Cardiac muscle cell (in vitro differentiated cells and primary cell): ENCODE data around the gene RFPL1. TPM values are rescaled to one million over a fixed set of nuclear protein-coding genes. Genes with fewer than 3 reads are reported as not detected.

ENCODE experiments used
- DNase-seq, 2 donors: peaks; one replicate each; pipeline versions ENCODE4 v3.0.0 to v3.0.0-alpha.2; 2010 to 2017; ENCODE audit warnings: low read depth in 1 of 2, low spot score in 1 of 2
- H3K27ac ChIP-seq: fragments of 200-600 bp; sonication (generic); 2 replicates; pipeline ENCODE4 v1.5.1; 2016
- H3K27me3 ChIP-seq: fragments of 200-600 bp; sonication (generic); 2 replicates; pipeline ENCODE4 v1.6.0; 2016; ENCODE audit warnings: control low read depth
- H3K36me3 ChIP-seq: fragments of 200-600 bp; sonication (generic); 2 replicates; pipeline ENCODE4 v1.5.1; 2016; ENCODE audit warnings: control low read depth
- H3K4me1 ChIP-seq: fragments of 200-600 bp; sonication (generic); 2 replicates; pipeline ENCODE4 v1.8.1; 2017; ENCODE audit warnings: low read depth, mild to moderate bottlenecking, mixed run types
- H3K4me3 ChIP-seq: fragments of 200-600 bp; sonication (generic); 2 replicates; pipeline ENCODE4 v1.5.1; 2016; ENCODE audit warnings: mild to moderate bottlenecking
- H3K9me3 ChIP-seq: fragments of 200-600 bp; sonication (generic); 2 replicates; pipeline ENCODE4 v1.5.1; 2017; ENCODE audit warnings: low read depth, mild to moderate bottlenecking, control low read depth
- polyA plus RNA-seq: library from polyadenylated mRNA; unstranded; fragments of >200 nt; fragmentation: Nextera tagmentation; extraction: Ambion mirVana; gene quantifications from 2 replicates; pipeline ENCODE4 v1.2.1, GENCODE V29; 2016
- total RNA-seq: library from RNA; depleted of rRNA; stranded (reverse); fragments of >200 nt; gene quantifications from 2 replicates; pipeline ENCODE4 v1.2.3, GENCODE V29; 2016
- TF ChIP-seq, protein P1 (sequence below): IDR thresholded peaks from 2 replicates; pipeline ENCODE4 v1.5.1; 2012; ENCODE audit warnings: low read depth, mild to moderate bottlenecking, low read length

The RFPL1 gene
- total and polyA plus RNA-seq, 2 experiments from 2014 or later: not detected

DNA sequence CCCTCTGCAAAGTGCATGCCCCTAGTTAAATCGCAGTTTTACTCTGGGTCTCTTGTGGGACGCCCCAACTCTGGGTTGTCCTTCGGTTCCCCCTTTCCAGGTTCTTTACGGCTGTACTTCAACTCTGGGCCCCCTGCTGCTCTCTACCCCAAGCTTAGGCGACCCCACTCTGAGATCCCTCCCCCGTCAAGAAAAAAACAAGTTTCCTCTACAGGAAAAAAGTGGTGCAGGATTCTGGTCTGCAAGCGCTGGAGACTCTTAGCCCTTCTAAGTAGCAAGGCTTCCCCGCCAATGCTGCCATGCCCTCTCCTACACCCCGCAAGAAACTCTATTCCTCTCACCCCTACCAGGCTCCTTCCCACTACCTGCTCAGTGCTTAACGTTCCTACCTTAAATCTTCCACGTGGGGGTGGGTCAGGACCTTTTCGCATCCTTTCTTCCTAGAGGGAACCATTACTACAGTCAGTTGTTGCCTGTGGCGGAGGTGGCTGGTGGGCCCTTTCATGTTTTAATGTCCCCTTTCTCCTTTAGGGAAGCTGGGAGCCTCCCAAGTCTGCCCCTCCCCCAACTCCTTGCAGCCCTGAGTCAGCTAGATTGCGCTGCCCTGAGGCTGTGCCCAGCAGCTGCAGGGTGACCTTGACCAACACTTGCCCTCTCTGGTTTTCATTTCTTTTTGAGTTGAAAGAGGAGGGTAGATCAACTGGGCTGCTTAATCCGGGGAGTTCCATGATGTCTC is 43.0 kb downstream of the RFPL1 start:
- Histone ChIP-seq H3K27ac (no peak overlapping the region), H3K4me3 (peak overlapping the region; percentile 12), H3K36me3 (no peaks in the 10 kb centered on the region), H3K27me3 (peaks cover 55% of the 10 kb centered on the region), H3K9me3 (no peaks in the 10 kb centered on the region), H3K4me1 (peaks cover 10% of the 10 kb centered on the region)
- peak; percentile 27 to 33 for DNase-seq
- TF ChIP-seq, protein P1, sequence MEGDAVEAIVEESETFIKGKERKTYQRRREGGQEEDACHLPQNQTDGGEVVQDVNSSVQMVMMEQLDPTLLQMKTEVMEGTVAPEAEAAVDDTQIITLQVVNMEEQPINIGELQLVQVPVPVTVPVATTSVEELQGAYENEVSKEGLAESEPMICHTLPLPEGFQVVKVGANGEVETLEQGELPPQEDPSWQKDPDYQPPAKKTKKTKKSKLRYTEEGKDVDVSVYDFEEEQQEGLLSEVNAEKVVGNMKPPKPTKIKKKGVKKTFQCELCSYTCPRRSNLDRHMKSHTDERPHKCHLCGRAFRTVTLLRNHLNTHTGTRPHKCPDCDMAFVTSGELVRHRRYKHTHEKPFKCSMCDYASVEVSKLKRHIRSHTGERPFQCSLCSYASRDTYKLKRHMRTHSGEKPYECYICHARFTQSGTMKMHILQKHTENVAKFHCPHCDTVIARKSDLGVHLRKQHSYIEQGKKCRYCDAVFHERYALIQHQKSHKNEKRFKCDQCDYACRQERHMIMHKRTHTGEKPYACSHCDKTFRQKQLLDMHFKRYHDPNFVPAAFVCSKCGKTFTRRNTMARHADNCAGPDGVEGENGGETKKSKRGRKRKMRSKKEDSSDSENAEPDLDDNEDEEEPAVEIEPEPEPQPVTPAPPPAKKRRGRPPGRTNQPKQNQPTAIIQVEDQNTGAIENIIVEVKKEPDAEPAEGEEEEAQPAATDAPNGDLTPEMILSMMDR: no peak

DNA sequence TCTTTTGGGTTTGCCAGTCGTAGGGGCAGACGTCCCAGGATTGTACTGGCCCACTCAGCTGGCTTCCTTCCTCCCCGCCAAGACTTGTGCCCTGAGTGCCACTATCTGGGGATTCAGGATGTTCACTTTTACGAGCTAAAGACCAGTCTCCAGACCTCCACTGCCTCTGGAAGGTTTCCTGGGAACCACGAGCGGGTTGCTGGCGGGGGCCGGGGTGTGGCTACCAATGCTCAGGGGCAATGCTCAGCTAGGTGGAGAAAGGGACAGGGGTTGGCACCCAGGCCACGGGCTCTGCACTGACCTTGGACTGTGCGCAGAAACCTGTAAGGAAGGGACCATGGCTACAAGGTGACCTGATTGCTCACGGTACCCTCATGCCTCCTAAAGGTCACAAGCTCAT is 43.9 kb downstream of the RFPL1 start:
- DNase-seq: no peak
- no peak overlapping the region for H3K4me3 ChIP-seq
- peaks cover 53% of the 10 kb centered on the region for H3K27me3 ChIP-seq
- H3K36me3 ChIP-seq: no peaks in the 10 kb centered on the region
- no peaks in the 10 kb centered on the region for H3K9me3 ChIP-seq
- TF ChIP-seq, protein P1: no peak
- H3K27ac ChIP-seq: no peak overlapping the region
- H3K4me1 ChIP-seq: peaks cover 10% of the 10 kb centered on the region

DNA sequence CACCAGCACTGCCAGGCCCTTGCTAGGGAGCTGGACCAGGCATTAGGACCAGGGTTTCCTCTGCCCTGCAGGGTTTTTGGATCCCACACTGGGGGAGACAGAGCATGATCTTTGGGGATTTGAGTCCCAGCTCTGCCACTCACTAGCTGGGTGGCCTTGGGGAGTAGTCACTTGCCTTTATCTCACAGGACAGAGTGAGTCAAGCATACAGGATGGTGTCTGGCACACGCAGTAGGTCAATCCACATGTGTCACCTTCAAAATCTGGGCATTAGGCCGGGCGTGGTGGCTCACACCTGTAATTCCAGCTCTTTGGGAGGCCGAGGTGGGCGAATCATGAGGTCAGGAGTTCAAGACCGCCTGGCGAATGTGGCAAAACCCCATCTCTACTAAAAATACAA is 44.3 kb downstream of the RFPL1 start:
- Histone ChIP-seq H3K27ac (no peak overlapping the region), H3K4me1 (peaks cover 10% of the 10 kb centered on the region), H3K27me3 (peaks cover 48% of the 10 kb centered on the region), H3K4me3 (no peak overlapping the region), H3K36me3 (no peaks in the 10 kb centered on the region), H3K9me3 (no peaks in the 10 kb centered on the region)
- TF ChIP-seq, protein P1: no peak
- no peak for DNase-seq

DNA sequence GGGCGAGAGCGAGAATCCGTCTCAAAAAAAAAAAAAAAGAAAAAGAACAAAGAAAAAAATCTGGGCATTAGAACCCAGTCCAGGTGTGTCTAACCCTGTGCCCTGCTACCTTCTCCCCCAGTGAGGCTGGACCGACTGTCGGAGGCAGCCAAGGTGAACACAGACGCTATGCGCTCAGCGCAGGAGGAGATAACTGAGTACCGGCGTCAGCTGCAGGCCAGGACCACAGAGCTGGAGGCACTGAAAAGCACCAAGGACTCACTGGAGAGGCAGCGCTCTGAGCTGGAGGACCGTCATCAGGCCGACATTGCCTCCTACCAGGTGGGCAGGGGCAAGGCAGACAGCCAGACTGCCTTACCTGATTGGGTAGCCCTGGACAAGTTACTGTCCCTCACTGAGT is 44.9 kb downstream of the RFPL1 start:
- Histone ChIP-seq H3K9me3 (no peaks in the 10 kb centered on the region), H3K4me3 (no peak overlapping the region), H3K4me1 (peaks cover 10% of the 10 kb centered on the region), H3K27ac (no peak overlapping the region), H3K36me3 (no peaks in the 10 kb centered on the region), H3K27me3 (peaks cover 43% of the 10 kb centered on the region)
- DNase-seq: no peak
- TF ChIP-seq, protein P1: no peak

DNA sequence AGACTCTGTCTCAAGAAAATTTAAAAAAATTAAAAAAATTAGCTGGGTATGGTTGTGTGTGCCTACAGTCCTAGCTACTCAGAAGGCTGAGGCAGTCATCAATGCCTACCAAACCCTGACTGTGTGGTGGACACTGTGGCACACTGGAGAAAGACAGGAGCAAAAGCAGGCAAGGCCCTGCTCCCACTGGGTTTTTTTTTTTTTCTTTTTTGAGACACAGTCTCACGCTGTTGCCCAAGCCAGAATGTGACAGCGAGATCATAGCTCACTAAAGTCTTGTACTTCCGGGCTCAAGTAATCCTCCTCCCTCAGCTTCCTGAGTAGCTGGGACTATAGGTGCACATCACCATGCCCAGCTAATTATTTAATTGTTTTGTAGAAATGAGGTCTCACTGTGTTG is 46.3 kb downstream of the RFPL1 start:
- H3K4me1 ChIP-seq: peaks cover 10% of the 10 kb centered on the region
- DNase-seq: no peak
- no peaks in the 10 kb centered on the region for H3K9me3 ChIP-seq
- no peak overlapping the region for H3K27ac ChIP-seq
- H3K4me3 ChIP-seq: no peak overlapping the region
- peaks cover 29% of the 10 kb centered on the region for H3K27me3 ChIP-seq
- no peaks in the 10 kb centered on the region for H3K36me3 ChIP-seq
- TF ChIP-seq, protein P1: no peak
